Stimulated activated memory B cell treated with anti-CD40 and anti-IgM and Interleukin-4, amounts not matched to agents 10 μg/mL and 1 μg/mL and 100 μg/mL, for 72 hours (primary cell): ENCODE results near the gene MYLK3.

ENCODE experiments used
- ATAC-seq: fragments of 150-1000 bp; cut with Tn5 transposase; 2 replicates; pipeline ENCODE4 v1.10.0; 2021
- H3K27ac Mint-ChIP-seq: one replicate; pipeline ENCODE4 v1.8.0; 2022; ENCODE audit warnings: mild to moderate bottlenecking, mixed read lengths
- H3K27me3 Mint-ChIP-seq: one replicate; pipeline ENCODE4 v1.8.0; 2022; ENCODE audit warnings: mixed read lengths
- H3K36me3 Mint-ChIP-seq: one replicate; pipeline ENCODE4 v1.8.0; 2022; ENCODE audit warnings: mixed read lengths
- H3K4me1 Mint-ChIP-seq: one replicate; pipeline ENCODE4 v1.8.0; 2022; ENCODE audit warnings: mixed read lengths
- H3K4me3 Mint-ChIP-seq: one replicate; pipeline ENCODE4 v1.8.0; 2022; ENCODE audit warnings: mild to moderate bottlenecking, moderate library complexity, mixed read lengths
- H3K9me3 Mint-ChIP-seq: one replicate; pipeline ENCODE4 v1.8.0; 2022; ENCODE audit warnings: mixed read lengths

MYLK3 gene

DNA sequence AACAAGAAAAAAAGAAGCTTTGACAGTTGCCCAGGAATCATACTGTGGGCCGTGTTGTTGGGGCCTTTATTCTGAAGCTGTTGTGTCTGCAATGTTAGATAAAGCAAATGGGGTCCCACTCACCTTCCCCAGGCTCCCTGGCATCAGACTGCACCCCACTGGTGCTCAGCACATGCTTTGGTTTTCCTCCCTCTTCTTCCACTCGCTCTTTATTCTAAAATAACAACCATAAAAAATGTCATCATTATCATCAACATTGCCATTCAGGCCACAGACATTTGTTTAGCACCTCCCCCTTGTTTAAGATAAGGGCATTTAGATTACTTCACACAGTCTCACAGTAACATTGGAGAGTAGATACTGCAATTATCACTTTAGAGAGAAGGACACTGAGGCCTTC lies 8.2 kb downstream of the MYLK3 start:
- H3K36me3 Mint-ChIP-seq: no peaks in the 10 kb centered on the region
- ATAC-seq: no peak
- no peaks in the 10 kb centered on the region for H3K27me3 Mint-ChIP-seq
- no peak overlapping the region for H3K27ac Mint-ChIP-seq
- H3K4me1 Mint-ChIP-seq: peaks cover 16% of the 10 kb centered on the region
- H3K9me3 Mint-ChIP-seq: no peaks in the 10 kb centered on the region
- H3K4me3 Mint-ChIP-seq: no peak overlapping the region

GRCh38 chr16:46737621-46738214 lies 10.4 kb downstream of the MYLK3 start:
- ATAC-seq: no peak
- no peaks in the 10 kb centered on the region for H3K9me3 Mint-ChIP-seq
- H3K27me3 Mint-ChIP-seq: no peaks in the 10 kb centered on the region
- no peaks in the 10 kb centered on the region for H3K36me3 Mint-ChIP-seq
- H3K27ac Mint-ChIP-seq: no peak overlapping the region
- H3K4me3 Mint-ChIP-seq: no peak overlapping the region
- H3K4me1 Mint-ChIP-seq: peaks cover 4% of the 10 kb centered on the region

DNA sequence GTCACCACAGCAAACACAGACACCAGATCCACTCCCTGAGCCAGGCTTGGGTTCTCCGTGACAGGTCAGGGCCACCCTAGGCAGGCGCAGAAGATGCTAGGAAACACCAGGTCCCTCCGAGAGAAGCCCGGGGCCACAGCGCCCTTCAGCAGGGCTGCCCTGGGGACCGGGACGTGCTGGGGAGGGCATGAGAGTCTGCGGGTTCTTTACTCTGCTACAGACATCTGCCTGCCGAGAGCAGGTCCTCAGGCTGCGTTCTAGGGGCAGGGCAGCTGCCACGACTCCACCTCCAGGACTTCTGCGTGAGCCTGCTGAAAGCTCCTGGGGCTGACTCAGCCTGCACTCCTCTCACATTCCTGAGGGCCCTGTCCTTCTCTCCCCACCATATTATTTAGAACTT lies 11.4 kb downstream of the MYLK3 start:
- no peaks in the 10 kb centered on the region for H3K27me3 Mint-ChIP-seq
- H3K9me3 Mint-ChIP-seq: no peaks in the 10 kb centered on the region
- H3K27ac Mint-ChIP-seq: no peak overlapping the region
- H3K4me3 Mint-ChIP-seq: no peak overlapping the region
- no peak for ATAC-seq
- no peaks in the 10 kb centered on the region for H3K4me1 Mint-ChIP-seq
- no peaks in the 10 kb centered on the region for H3K36me3 Mint-ChIP-seq

GRCh38 chr16:46733319-46733830 lies 14.8 kb downstream of the MYLK3 start:
- Mint-ChIP-seq H3K9me3 (no peaks in the 10 kb centered on the region), H3K27ac (no peak overlapping the region), H3K27me3 (no peaks in the 10 kb centered on the region), H3K4me1 (no peaks in the 10 kb centered on the region), H3K4me3 (no peak overlapping the region), H3K36me3 (no peaks in the 10 kb centered on the region)
- ATAC-seq: no peak

- H3K27ac Mint-ChIP-seq: no peak overlapping the region
- no peak for ATAC-seq
- H3K27me3 Mint-ChIP-seq: no peaks in the 10 kb centered on the region
- H3K4me1 Mint-ChIP-seq: no peaks in the 10 kb centered on the region
- H3K4me3 Mint-ChIP-seq: no peak overlapping the region
- no peaks in the 10 kb centered on the region for H3K9me3 Mint-ChIP-seq
- H3K36me3 Mint-ChIP-seq: no peaks in the 10 kb centered on the region
These were observed 15.6 kb downstream of the MYLK3 start for GRCh38 chr16:46732561-46732960.

DNA sequence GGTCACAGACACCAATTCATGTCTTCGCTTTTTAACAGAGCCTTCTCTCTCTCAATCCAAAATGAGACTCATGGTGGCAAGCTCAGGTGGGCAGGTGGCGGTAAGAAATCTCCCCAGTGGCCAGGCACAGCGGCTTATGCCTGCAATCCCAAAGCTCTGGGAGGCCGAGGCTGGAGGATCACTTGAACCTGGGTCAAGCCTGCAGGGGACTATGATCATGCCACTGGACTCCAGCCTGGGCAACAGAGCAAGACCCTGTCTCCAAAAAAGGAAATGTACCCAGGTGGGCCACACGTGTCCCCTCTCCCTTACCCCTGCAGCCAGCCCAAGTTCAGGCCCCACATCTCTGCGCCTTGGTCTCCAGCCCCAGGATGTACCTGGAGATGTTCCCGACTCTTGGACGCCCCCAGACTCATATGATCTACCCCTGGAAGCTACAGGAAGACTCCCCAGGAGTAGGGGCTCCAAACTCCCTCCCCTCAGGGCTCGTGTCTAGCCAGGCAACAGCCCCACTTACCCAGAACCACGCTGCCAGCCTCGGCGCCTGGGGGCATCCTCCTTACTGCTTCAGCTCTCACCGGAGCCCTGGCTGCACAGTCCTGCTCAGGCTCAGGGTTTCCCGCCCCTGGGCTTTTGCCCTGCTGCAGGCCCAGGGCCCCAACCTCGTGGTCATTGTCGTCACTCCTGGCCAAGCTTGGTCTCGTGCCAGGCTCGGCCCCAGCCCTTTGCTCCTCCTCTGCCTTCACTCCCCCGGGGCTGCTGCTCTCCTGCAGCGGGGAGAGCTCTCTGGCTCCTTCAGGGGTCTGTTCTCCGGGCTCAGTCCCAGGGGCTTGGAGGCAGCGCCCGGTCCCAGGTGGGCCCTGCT lies 16.2 kb downstream of the MYLK3 start:
- no peaks in the 10 kb centered on the region for H3K36me3 Mint-ChIP-seq
- no peaks in the 10 kb centered on the region for H3K27me3 Mint-ChIP-seq
- no peak overlapping the region for H3K27ac Mint-ChIP-seq
- no peaks in the 10 kb centered on the region for H3K4me1 Mint-ChIP-seq
- H3K9me3 Mint-ChIP-seq: no peaks in the 10 kb centered on the region
- ATAC-seq: no peak
- H3K4me3 Mint-ChIP-seq: no peak overlapping the region

GRCh38 chr16:46730801-46731690 lies 17.1 kb downstream of the MYLK3 start:
- Mint-ChIP-seq H3K27ac (no peak overlapping the region), H3K4me1 (no peaks in the 10 kb centered on the region), H3K4me3 (no peak overlapping the region), H3K36me3 (peaks cover 6% of the 10 kb centered on the region), H3K9me3 (peaks cover under 1% of the 10 kb centered on the region), H3K27me3 (no peaks in the 10 kb centered on the region)
- no peak for ATAC-seq

- Mint-ChIP-seq H3K9me3 (peaks cover 5% of the 10 kb centered on the region), H3K4me3 (no peak overlapping the region), H3K27me3 (no peaks in the 10 kb centered on the region), H3K4me1 (no peaks in the 10 kb centered on the region), H3K36me3 (peaks cover 10% of the 10 kb centered on the region), H3K27ac (no peak overlapping the region)
- ATAC-seq: peak; percentile 40
These were observed 18.0 kb downstream of the MYLK3 start for GRCh38 chr16:46730126-46730525.

DNA sequence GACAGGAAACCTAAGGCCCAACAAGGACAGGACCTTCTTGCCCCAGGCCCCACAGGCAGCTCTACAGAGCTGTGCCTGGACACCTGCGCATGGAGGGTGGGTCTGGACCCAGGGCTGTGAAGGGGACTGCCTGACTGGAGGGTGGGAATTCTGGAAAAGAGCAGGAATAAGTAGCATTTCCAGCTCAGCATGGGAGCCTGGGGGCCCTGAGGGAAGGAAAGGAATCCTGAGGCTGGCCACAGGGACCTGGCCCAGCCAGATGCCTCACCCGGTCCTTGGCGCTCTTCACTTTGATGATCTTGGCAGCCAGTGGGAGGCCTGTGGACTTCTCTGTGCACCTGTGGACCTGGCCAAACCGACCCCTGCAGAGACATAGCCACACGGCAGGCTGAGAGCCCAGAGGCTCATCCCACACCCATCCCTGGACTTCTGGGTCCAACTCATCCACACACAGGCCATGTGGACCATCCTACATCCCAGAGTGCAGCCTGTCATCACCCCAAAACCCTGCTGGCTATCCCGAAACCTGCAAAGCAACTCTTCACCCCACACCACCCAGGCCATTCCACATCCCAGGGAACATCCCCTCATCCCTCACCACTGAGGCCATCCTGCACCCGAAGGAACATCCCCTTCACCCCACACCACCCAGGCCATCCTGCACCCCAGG lies 18.7 kb downstream of the MYLK3 start:
- peaks cover 5% of the 10 kb centered on the region for H3K9me3 Mint-ChIP-seq
- no peaks in the 10 kb centered on the region for H3K27me3 Mint-ChIP-seq
- peaks cover 10% of the 10 kb centered on the region for H3K36me3 Mint-ChIP-seq
- no peak for ATAC-seq
- H3K4me3 Mint-ChIP-seq: no peak overlapping the region
- no peaks in the 10 kb centered on the region for H3K4me1 Mint-ChIP-seq
- no peak overlapping the region for H3K27ac Mint-ChIP-seq

GRCh38 chr16:46728806-46729205 lies 19.3 kb downstream of the MYLK3 start:
- Mint-ChIP-seq H3K27ac (no peak overlapping the region), H3K9me3 (peaks cover 5% of the 10 kb centered on the region), H3K27me3 (no peaks in the 10 kb centered on the region), H3K36me3 (peaks cover 10% of the 10 kb centered on the region), H3K4me3 (no peak overlapping the region), H3K4me1 (no peaks in the 10 kb centered on the region)
- no peak for ATAC-seq

DNA sequence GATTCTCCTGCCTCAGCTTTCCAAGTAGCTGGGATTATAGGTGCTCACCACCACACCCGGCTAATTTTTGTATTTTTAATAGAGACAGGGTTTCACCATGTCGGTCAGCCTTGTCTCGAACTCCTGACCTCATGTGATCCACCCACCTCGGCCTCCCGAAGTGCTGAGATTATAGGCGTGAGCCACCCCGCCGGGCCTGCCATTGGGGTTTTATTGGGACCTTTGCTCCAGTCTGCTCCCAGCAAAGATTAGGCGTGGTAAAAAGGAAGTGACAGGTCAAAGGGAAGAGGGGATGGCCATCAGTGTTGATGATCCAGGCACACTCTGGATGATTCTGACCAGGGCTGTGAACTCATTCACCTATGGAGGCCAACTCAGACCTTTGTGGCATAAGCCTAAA lies 20.5 kb downstream of the MYLK3 start:
- H3K27me3 Mint-ChIP-seq: no peaks in the 10 kb centered on the region
- no peak overlapping the region for H3K27ac Mint-ChIP-seq
- H3K36me3 Mint-ChIP-seq: peaks cover 10% of the 10 kb centered on the region
- H3K4me1 Mint-ChIP-seq: no peaks in the 10 kb centered on the region
- no peak overlapping the region for H3K4me3 Mint-ChIP-seq
- ATAC-seq: no peak
- peaks cover 8% of the 10 kb centered on the region for H3K9me3 Mint-ChIP-seq

- Mint-ChIP-seq H3K36me3 (peaks cover 10% of the 10 kb centered on the region), H3K9me3 (peaks cover 8% of the 10 kb centered on the region), H3K27me3 (no peaks in the 10 kb centered on the region), H3K27ac (no peak overlapping the region), H3K4me1 (no peaks in the 10 kb centered on the region), H3K4me3 (no peak overlapping the region)
- no peak for ATAC-seq
These were observed 21.0 kb downstream of the MYLK3 start for GRCh38 chr16:46727184-46727583.

- no peaks in the 10 kb centered on the region for H3K4me1 Mint-ChIP-seq
- no peaks in the 10 kb centered on the region for H3K27me3 Mint-ChIP-seq
- H3K9me3 Mint-ChIP-seq: peaks cover 8% of the 10 kb centered on the region
- H3K4me3 Mint-ChIP-seq: no peak overlapping the region
- H3K27ac Mint-ChIP-seq: no peak overlapping the region
- ATAC-seq: no peak
- peaks cover 10% of the 10 kb centered on the region for H3K36me3 Mint-ChIP-seq
These were observed 26.3 kb downstream of the MYLK3 start for GRCh38 chr16:46721885-46722284.

DNA sequence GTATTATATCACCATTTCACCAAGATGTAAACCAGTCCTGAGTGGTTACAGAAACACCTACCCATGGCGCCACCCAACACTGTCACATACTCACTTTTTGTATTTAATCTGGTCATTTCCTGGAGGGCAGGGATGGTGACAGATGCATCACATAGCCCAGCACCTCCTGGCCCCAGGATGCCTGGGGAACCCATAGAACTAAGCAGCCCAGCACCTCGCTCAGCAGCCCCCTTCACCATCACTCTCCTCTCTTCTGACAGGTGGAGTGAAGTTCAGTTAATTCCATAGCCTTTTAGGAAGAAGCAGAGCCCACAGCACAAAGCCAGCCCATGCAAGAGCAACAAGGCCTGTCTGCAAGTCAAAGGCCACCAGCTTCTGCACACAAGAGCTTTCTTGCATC lies 27.5 kb downstream of the MYLK3 start:
- no peak for ATAC-seq
- no peak overlapping the region for H3K4me3 Mint-ChIP-seq
- H3K9me3 Mint-ChIP-seq: peaks cover 3% of the 10 kb centered on the region
- peaks cover under 1% of the 10 kb centered on the region for H3K36me3 Mint-ChIP-seq
- no peaks in the 10 kb centered on the region for H3K4me1 Mint-ChIP-seq
- H3K27ac Mint-ChIP-seq: no peak overlapping the region
- no peaks in the 10 kb centered on the region for H3K27me3 Mint-ChIP-seq

GRCh38 chr16:46719528-46719927 lies 28.6 kb downstream of the MYLK3 start:
- ATAC-seq: no peak
- H3K4me3 Mint-ChIP-seq: no peak overlapping the region
- H3K27ac Mint-ChIP-seq: no peak overlapping the region
- no peaks in the 10 kb centered on the region for H3K4me1 Mint-ChIP-seq
- H3K27me3 Mint-ChIP-seq: no peaks in the 10 kb centered on the region
- H3K9me3 Mint-ChIP-seq: peaks cover 3% of the 10 kb centered on the region
- no peaks in the 10 kb centered on the region for H3K36me3 Mint-ChIP-seq
